Parathyroid adenoma (tissue), 2 donors: ENCODE results near the gene GSTM1.

Experiments
- H2AFZ ChIP-seq: fragments of 300-600 bp; sonication (generic); one replicate; pipeline ENCODE4 v1.7.0; 2017; ENCODE audit warnings: antibody characterized with exemption, mild to moderate bottlenecking
- H3K27ac ChIP-seq: fragments of 300-600 bp; sonication (generic); one replicate; pipeline ENCODE4 v1.7.0; 2017
- H3K27me3 ChIP-seq: fragments of 300-600 bp; sonication (generic); one replicate; pipeline ENCODE4 v1.7.0; 2017; ENCODE audit warnings: low read length; ENCODE audit not compliant: control insufficient read depth, insufficient read depth
- H3K36me3 ChIP-seq: fragments of 300-600 bp; sonication (generic); one replicate; pipeline ENCODE4 v1.7.0; 2017; ENCODE audit warnings: low read length; ENCODE audit not compliant: control insufficient read depth, insufficient read depth
- H3K4me1 ChIP-seq: fragments of 300-600 bp; sonication (generic); one replicate; pipeline ENCODE4 v1.7.0; 2017; ENCODE audit warnings: control low read depth
- H3K4me2 ChIP-seq: fragments of 300-600 bp; sonication (generic); one replicate; pipeline ENCODE4 v1.7.0; 2017; ENCODE audit warnings: low read length
- H3K4me3 ChIP-seq: fragments of 300-600 bp; sonication (generic); one replicate; pipeline ENCODE4 v1.7.0; 2017; ENCODE audit warnings: low read depth, low read length
- H3K79me2 ChIP-seq: fragments of 300-600 bp; sonication (generic); one replicate; pipeline ENCODE4 v1.7.0; 2017; ENCODE audit warnings: control low read depth
- H3K9ac ChIP-seq: fragments of 300-600 bp; sonication (generic); one replicate; pipeline ENCODE4 v1.7.0; 2017; ENCODE audit warnings: mild to moderate bottlenecking
- H3K9me3 ChIP-seq: fragments of 300-600 bp; sonication (generic); one replicate; pipeline ENCODE4 v1.7.0; 2017; ENCODE audit warnings: low read length; ENCODE audit not compliant: control insufficient read depth
- TF ChIP-seq, protein P1 (sequence below): fragments of 300-600 bp; sonication (generic); IDR thresholded peaks from one replicate; pipeline ENCODE4 v1.7.0; 2017; ENCODE audit warnings: antibody characterized with exemption, mild to moderate bottlenecking
- donor health status: primary hyperparathyroidism.

The GSTM1 gene

DNA sequence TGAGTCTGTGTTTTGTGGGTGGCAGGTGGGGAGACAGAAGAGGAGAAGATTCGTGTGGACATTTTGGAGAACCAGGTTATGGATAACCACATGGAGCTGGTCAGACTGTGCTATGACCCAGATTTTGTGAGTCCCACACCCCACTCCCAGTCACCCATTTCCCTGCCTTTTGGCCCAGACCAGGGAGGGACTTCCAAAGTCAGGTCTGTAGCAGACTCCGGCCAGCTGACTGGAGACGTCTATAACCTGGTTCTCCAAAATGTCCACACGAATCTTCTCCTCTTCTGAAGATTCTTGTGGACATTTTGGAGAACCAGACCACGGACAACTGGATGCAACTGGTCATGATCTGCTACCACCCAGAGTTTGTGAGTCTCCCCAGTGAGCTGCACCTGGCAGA, 26.0 kb downstream of the GSTM1 start:
- Histone ChIP-seq H3K9me3 (no peaks in the 10 kb centered on the region), H3K4me2 (no peak overlapping the region), H2AFZ (no peak overlapping the region), H3K79me2 (no peaks in the 10 kb centered on the region), H3K27ac (no peak overlapping the region), H3K4me1 (no peaks in the 10 kb centered on the region), H3K36me3 (no peaks in the 10 kb centered on the region), H3K27me3 (no peaks in the 10 kb centered on the region), H3K4me3 (no peak overlapping the region), H3K9ac (no peak overlapping the region)
- TF ChIP-seq, protein P1, sequence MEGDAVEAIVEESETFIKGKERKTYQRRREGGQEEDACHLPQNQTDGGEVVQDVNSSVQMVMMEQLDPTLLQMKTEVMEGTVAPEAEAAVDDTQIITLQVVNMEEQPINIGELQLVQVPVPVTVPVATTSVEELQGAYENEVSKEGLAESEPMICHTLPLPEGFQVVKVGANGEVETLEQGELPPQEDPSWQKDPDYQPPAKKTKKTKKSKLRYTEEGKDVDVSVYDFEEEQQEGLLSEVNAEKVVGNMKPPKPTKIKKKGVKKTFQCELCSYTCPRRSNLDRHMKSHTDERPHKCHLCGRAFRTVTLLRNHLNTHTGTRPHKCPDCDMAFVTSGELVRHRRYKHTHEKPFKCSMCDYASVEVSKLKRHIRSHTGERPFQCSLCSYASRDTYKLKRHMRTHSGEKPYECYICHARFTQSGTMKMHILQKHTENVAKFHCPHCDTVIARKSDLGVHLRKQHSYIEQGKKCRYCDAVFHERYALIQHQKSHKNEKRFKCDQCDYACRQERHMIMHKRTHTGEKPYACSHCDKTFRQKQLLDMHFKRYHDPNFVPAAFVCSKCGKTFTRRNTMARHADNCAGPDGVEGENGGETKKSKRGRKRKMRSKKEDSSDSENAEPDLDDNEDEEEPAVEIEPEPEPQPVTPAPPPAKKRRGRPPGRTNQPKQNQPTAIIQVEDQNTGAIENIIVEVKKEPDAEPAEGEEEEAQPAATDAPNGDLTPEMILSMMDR = no peak

DNA sequence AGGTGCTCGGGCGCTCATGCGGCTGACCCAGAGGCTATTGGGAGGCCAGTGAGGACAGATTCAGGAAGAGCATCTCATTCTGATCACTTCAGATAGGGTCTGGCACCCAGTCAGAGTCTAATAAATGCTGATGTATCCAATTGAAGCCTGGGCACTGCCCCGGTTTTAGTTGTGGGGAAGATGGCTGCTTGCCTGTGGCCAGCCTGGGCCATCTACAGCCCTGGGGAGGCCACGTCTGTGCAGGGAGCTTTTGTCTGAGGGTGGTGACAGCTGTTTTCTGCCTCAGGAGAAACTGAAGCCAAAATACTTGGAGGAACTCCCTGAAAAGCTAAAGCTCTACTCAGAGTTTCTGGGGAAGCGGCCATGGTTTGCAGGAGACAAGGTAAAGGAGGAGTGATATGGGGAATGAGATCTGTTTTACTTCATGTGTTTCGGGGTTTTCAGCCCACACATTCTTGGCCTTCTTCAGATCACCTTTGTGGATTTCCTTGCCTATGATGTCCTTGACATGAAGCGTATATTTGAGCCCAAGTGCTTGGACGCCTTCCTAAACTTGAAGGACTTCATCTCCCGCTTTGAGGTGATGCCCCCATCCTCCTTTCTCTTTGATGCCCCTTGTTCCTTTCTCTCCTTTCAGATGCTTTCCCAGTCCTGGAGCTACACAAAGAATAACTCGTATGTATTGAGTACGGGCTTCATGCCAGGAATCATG, 27.2 kb downstream of the GSTM1 start:
- H3K4me1 ChIP-seq = no peaks in the 10 kb centered on the region
- no peak overlapping the region for H2AFZ ChIP-seq
- no peaks in the 10 kb centered on the region for H3K36me3 ChIP-seq
- no peaks in the 10 kb centered on the region for H3K79me2 ChIP-seq
- H3K4me2 ChIP-seq = no peak overlapping the region
- no peak overlapping the region for H3K4me3 ChIP-seq
- H3K9me3 ChIP-seq = no peaks in the 10 kb centered on the region
- H3K27me3 ChIP-seq = no peaks in the 10 kb centered on the region
- TF ChIP-seq, protein P1 = no peak
- no peak overlapping the region for H3K27ac ChIP-seq
- H3K9ac ChIP-seq = no peak overlapping the region

DNA sequence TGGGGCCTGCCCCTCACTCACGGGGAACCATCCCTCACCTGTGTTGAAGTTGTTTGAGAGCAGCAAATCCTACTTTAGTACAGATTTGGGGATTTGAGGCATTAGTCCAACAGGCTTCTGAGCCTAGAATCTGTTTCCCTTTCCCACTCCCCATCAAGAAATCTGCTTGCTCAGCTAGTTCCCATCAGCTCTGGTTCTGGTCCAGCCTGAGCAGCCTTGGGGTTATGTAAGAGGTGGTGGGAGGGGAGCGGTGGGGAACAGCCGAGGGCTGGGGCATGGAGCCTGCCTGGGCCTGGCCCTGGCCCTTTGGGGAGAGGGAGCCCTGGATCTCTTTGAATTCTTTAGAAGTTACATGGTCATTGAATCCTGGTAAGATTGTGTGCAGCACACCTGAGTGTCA, 28.5 kb downstream of the GSTM1 start:
- Histone ChIP-seq H3K27ac (no peak overlapping the region), H2AFZ (no peak overlapping the region), H3K27me3 (no peaks in the 10 kb centered on the region), H3K9ac (no peak overlapping the region), H3K9me3 (no peaks in the 10 kb centered on the region), H3K4me1 (no peaks in the 10 kb centered on the region), H3K4me3 (no peak overlapping the region), H3K4me2 (no peak overlapping the region), H3K79me2 (no peaks in the 10 kb centered on the region), H3K36me3 (no peaks in the 10 kb centered on the region)
- TF ChIP-seq, protein P1 = no peak

DNA sequence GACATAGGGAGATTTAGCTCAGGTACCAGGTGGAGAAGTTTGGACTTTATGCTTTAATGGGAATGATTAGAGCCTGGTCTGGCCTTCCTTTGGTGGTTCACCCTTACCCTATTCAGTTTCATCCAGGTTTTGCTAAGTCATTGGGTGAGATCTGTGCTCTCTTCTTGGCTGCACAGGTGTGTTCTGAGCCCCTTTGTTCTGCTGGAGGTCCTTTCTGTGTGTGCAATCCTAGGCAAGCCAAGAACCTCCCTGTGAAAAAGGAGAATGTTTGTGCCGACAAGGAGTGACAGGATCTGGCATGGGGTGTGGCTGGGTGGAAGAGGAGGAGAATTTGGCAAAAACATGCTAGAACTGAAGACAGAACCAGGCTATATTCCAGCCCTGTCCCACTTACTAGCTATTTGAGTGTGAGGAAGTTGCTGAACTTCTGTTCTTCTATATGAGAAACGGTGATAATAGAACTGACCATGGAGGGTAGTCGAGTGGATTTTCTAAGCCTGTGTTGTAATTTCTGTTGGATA, 29.0 kb downstream of the GSTM1 start:
- H2AFZ ChIP-seq = no peak overlapping the region
- no peaks in the 10 kb centered on the region for H3K27me3 ChIP-seq
- H3K27ac ChIP-seq = no peak overlapping the region
- no peak overlapping the region for H3K4me2 ChIP-seq
- TF ChIP-seq, protein P1 = no peak
- no peaks in the 10 kb centered on the region for H3K4me1 ChIP-seq
- no peak overlapping the region for H3K9ac ChIP-seq
- H3K36me3 ChIP-seq = no peaks in the 10 kb centered on the region
- H3K9me3 ChIP-seq = no peaks in the 10 kb centered on the region
- no peaks in the 10 kb centered on the region for H3K79me2 ChIP-seq
- no peak overlapping the region for H3K4me3 ChIP-seq

DNA sequence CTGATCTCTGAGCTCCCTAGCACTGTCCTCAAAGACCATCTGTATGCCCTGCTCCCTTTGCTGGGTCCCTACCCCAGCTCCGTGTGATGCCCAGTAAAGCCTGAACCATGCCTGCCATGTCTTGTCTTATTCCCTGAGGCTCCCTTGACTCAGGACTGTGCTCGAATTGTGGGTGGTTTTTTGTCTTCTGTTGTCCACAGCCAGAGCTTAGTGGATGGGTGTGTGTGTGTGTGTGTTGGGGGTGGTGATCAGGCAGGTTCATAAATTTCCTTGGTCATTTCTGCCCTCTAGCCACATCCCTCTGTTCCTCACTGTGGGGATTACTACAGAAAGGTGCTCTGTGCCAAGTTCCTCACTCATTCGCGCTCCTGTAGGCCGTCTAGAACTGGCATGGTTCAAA, 30.1 kb downstream of the GSTM1 start:
- H3K4me1 ChIP-seq = no peaks in the 10 kb centered on the region
- no peaks in the 10 kb centered on the region for H3K79me2 ChIP-seq
- H3K4me3 ChIP-seq = no peak overlapping the region
- TF ChIP-seq, protein P1 = no peak
- H2AFZ ChIP-seq = no peak overlapping the region
- no peaks in the 10 kb centered on the region for H3K36me3 ChIP-seq
- H3K9me3 ChIP-seq = no peaks in the 10 kb centered on the region
- no peak overlapping the region for H3K27ac ChIP-seq
- no peak overlapping the region for H3K9ac ChIP-seq
- no peaks in the 10 kb centered on the region for H3K27me3 ChIP-seq
- H3K4me2 ChIP-seq = no peak overlapping the region
